A673 (cell line): ENCODE measurements around the gene JAG1.

Experiments
- EZH2 ChIP-seq: fragments of 200-600 bp; sonication (generic); IDR thresholded peaks from 2 replicates; pipeline ENCODE4 v1.6.1; 2017; ENCODE audit warnings: borderline replicate concordance, low read depth, mild to moderate bottlenecking, mixed read lengths, antibody characterized with exemption, low read length; ENCODE audit not compliant: poor library complexity, severe bottlenecking
- TF ChIP-seq, protein P1 (sequence below): fragments of 300-800, 200-600 bp; sonication (generic); conservative IDR thresholded peaks from 2 replicates; pipeline ENCODE4 v1.5.1; 2017; ENCODE audit warnings: low read depth, mild to moderate bottlenecking, antibody characterized with exemption, low read length, moderate library complexity, mixed read lengths

DNA sequence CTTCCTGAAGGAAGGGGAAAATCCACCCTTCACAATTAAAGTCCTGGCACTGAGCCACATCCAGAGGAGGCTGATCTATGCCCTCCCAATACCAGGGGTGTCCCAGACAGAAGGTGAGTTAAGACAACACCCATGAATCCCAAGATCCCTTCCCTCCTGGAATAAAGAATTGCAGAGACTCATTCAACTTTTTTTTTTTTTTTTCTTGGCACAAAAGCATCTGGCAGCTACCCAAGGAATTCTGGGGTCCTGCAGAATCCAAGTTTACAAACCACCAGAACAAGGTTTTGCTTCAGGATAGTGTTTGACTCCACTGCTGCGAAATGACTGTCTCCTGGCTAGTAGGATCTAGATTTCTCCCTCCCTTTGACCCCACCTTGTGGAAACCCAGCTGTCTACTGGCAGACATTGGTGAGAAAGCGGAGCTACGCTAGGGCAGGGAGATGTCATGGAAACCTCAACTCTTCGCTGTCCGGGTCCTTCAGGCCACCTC, 37.4 kb downstream of the JAG1 start:
- TF ChIP-seq, protein P1, sequence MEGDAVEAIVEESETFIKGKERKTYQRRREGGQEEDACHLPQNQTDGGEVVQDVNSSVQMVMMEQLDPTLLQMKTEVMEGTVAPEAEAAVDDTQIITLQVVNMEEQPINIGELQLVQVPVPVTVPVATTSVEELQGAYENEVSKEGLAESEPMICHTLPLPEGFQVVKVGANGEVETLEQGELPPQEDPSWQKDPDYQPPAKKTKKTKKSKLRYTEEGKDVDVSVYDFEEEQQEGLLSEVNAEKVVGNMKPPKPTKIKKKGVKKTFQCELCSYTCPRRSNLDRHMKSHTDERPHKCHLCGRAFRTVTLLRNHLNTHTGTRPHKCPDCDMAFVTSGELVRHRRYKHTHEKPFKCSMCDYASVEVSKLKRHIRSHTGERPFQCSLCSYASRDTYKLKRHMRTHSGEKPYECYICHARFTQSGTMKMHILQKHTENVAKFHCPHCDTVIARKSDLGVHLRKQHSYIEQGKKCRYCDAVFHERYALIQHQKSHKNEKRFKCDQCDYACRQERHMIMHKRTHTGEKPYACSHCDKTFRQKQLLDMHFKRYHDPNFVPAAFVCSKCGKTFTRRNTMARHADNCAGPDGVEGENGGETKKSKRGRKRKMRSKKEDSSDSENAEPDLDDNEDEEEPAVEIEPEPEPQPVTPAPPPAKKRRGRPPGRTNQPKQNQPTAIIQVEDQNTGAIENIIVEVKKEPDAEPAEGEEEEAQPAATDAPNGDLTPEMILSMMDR, result no peak
- TF ChIP-seq EZH2, result no peak
